PFSK-1 (cell line): Measurements from ENCODE around the gene UBR4.

Source experiments
- FOXP2 ChIP-seq: optimal IDR thresholded peaks from 2 replicates; pipeline ENCODE3; 2011; ENCODE audit warnings: borderline replicate concordance, control low read depth, inconsistent platforms; ENCODE audit not compliant: insufficient read depth; ENCODE audit errors: extremely low read length, extremely low read depth
- POLR2AphosphoS5 ChIP-seq: IDR thresholded peaks from 2 replicates; pipeline ENCODE4 v1.6.1; 2012; ENCODE audit warnings: low read depth, mild to moderate bottlenecking, control low read depth, low read length, moderate library complexity
- REST ChIP-seq, 2 experiments: IDR thresholded peaks; 2 replicates each; pipeline versions ENCODE4 v1.6.1 to v1.8.0; 2011 to 2012; ENCODE audit warnings: low read depth in 2 of 2, low read length in 2 of 2, control low read depth in 1 of 2, inconsistent platforms in 1 of 2, mild to moderate bottlenecking in 1 of 2, moderate library complexity in 1 of 2; ENCODE audit not compliant: insufficient read depth in 1 of 2
- SIN3A ChIP-seq: IDR thresholded peaks from 2 replicates; pipeline ENCODE4 v1.6.1; 2012; ENCODE audit warnings: mild to moderate bottlenecking, low read length, moderate library complexity, borderline replicate concordance; ENCODE audit not compliant: insufficient read depth
- TAF1 ChIP-seq: IDR thresholded peaks from 2 replicates; pipeline ENCODE4 v1.6.1; 2012; ENCODE audit warnings: low read length, control low read depth, borderline replicate concordance; ENCODE audit not compliant: insufficient read depth

Gene UBR4

GRCh38 chr1:19057784-19058475 lies 152.1 kb downstream of the UBR4 start:
- TF ChIP-seq TAF1 (no peak), FOXP2 (no peak), SIN3A (no peak), REST (IDR thresholded peaks at IDR 0.05; ENCODE audit: insufficient read depth in 1 of 2, low read depth in 2 of 2, low read length in 2 of 2) (no peak), POLR2AphosphoS5 (no peak)

DNA sequence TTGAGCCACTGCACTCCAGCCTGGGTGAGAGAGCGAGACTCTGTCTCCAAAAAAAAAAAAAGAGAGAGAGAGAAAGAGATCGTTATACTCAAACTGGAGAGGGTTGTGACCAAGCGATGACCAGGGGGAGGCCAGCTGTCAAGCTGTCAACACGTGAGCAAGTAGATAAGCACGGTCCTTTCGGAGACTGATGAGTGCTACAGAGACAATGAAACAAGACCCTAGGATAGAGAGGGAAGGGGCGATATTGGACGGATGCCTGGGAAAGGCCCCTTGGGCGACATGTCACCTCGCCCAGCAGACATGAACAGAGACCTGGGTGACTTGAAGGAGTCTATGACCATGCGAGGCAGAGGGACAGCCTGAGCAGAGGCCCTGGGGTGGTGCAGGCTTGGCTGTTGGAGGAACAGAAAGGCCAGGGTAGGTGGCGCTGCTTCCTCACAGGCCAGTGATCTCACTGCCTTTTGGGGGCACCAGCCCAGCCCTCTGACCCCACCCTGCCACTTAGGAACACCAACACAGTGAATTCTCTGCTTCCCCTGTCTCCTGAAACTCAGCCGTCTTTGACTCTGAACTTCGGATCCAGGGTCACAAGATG lies 152.8 kb downstream of the UBR4 start:
- TF ChIP-seq POLR2AphosphoS5, result no peak
- no peak for TF ChIP-seq FOXP2
- no peak for TF ChIP-seq REST (IDR thresholded peaks at IDR 0.05; ENCODE audit: insufficient read depth in 1 of 2, low read depth in 2 of 2, low read length in 2 of 2)

- TF ChIP-seq POLR2AphosphoS5 (no peak), FOXP2 (no peak), REST (IDR thresholded peaks at IDR 0.05; ENCODE audit: insufficient read depth in 1 of 2, low read depth in 2 of 2, low read length in 2 of 2) (no peak), TAF1 (no peak), SIN3A (no peak)
Measured at GRCh38 chr1:19055701-19056100, 154.4 kb downstream of the UBR4 start.

GRCh38 chr1:19055001-19055400 lies 155.1 kb downstream of the UBR4 start:
- TF ChIP-seq REST (IDR thresholded peaks at IDR 0.05; ENCODE audit: insufficient read depth in 1 of 2, low read depth in 2 of 2, low read length in 2 of 2), result no peak
- TF ChIP-seq POLR2AphosphoS5, result no peak
- no peak for TF ChIP-seq FOXP2
- no peak for TF ChIP-seq SIN3A
- TF ChIP-seq TAF1, result no peak

DNA sequence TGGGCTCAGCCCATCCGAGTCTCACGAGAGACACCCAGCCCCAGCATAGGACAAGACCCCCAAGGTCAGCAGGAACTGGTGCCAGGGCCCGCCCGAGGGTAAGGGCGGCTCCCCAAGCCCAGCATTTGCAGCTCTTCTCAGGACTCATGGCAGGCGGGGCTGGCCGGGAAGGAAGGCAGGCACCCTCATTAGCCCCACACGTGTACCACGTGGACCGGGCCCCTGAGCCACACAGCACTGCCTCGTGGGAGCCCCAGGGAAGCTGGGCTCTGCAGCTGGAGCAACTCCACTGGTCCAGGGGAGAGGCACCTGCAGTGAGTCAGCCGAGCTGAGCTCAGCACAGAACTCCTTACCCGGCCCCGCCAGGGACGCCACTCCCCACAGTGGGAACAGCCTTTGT lies 155.8 kb downstream of the UBR4 start:
- no peak for TF ChIP-seq TAF1
